Breast epithelium (tissue), 4 donors: Measurements from ENCODE around the gene ITGB4. TPM values are rescaled to one million over a fixed set of nuclear protein-coding genes. Genes with fewer than 3 reads are reported as not detected.

Experiments used
- DNase-seq, 2 donors: peaks; one replicate each; pipeline ENCODE4 v3.0.0-alpha.2; 2019; ENCODE audit warnings: low spot score in 2 of 2
- H3K27ac ChIP-seq, 2 donors: fragments of 200-600 bp; sonication (generic) in 1 of 2; one replicate each; pipeline ENCODE4 v1.5.1; 2016 to 2019; ENCODE audit warnings: mild to moderate bottlenecking in 1 of 2
- H3K27me3 ChIP-seq, 2 donors: fragments of 200-600 bp; sonication (generic) in 1 of 2; one replicate each; pipeline versions ENCODE4 v1.5.1 to v1.6.0; 2017 to 2019; ENCODE audit warnings: control low read depth in 1 of 2, mild to moderate bottlenecking in 1 of 2
- H3K36me3 ChIP-seq: fragments of 200-600 bp; one replicate; pipeline ENCODE4 v1.5.1; 2019
- H3K4me1 ChIP-seq, 2 donors: fragments of 200-600 bp; sonication (generic); one replicate each; pipeline ENCODE4 v1.5.1; 2016 to 2019; ENCODE audit warnings: control low read depth in 1 of 2
- H3K4me3 ChIP-seq, 3 donors: fragments of 200-600 bp; sonication (generic); 1 replicate in 2 of 3; 2 replicates in 1 of 3; pipeline ENCODE4 v1.5.1; 2016 to 2019; ENCODE audit warnings: mild to moderate bottlenecking in 3 of 3, moderate library complexity in 2 of 3
- H3K9me3 ChIP-seq, 2 donors: fragments of 200-600 bp; sonication (generic) in 1 of 2; one replicate each; pipeline ENCODE4 v1.5.1; 2016 to 2019; ENCODE audit warnings: control low read depth in 1 of 2
- POLR2A ChIP-seq: fragments of 450-650 bp; IDR thresholded peaks from one replicate; pipeline ENCODE4 v1.6.1; 2016; ENCODE audit warnings: antibody characterized with exemption, mild to moderate bottlenecking, moderate library complexity
- POLR2AphosphoS5 ChIP-seq, 3 donors: sonication (generic); formaldehyde crosslinking; IDR thresholded peaks; one replicate each; pipeline ENCODE4 v1.6.1; 2017; ENCODE audit warnings: antibody characterized with exemption in 3 of 3
- intact Hi-C: fragments of 100-400 bp; cut with DNase I; formaldehyde crosslinking; loops from one replicate; pipeline ENCODE4 v1.15.1; 2023; ENCODE audit warnings: low total_unique reads
- total RNA-seq, 3 donors: library from RNA; depleted of rRNA; stranded (reverse); fragments of >200 nt; gene quantifications; one replicate each; pipeline ENCODE4 v1.1.0, GENCODE V29; 2016
- TF ChIP-seq, protein P1 (sequence below), 3 donors: fragments of 450-650 bp; IDR thresholded peaks; one replicate each; pipeline ENCODE4 v1.5.1; 2016 to 2017; ENCODE audit warnings: antibody characterized with exemption in 3 of 3, mild to moderate bottlenecking in 3 of 3, moderate library complexity in 3 of 3

Gene ITGB4
- total RNA-seq, 3 donors from 2014 or later: 9.8 to 125 (median 67.2) TPM

DNA sequence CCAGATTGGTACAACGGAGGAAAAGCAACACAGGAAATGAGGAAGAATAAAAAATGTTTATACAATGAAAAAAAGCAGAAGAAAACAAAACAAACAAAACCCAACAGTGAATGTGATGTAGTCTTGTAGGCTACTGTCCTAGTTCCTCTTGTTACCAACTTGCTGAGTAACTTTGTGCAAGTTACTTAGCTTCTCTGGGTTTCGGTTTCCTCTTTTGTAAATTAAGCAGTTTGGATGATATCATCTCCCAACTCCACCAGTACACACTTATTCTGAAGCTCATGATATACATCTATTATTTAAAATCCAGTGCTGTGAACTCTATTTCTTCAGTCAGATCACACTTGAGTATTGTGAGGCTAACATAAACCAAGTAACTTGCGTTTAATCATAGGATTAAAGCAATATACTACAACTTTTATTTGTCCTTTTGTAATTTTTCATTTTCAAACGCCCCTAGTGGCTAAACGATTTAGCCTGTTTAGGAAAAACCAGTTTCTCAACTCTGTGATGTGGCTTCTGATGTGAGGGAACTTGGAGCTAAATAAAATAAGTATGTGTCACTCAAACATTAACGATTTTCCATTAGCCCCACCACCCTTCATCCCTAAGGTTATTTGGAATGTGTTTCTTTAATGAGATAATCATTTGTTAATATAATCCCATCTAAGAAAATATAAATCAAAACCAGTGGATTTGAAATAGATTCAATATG is 62.0 kb downstream of the ITGB4 start:
- Histone ChIP-seq H3K9me3 (no peaks in the 10 kb centered on the region), H3K27ac (peak overlapping the region; percentile 99 to 100), H3K36me3 (no peaks in the 10 kb centered on the region), H3K27me3 (no peaks in the 10 kb centered on the region), H3K4me3 (peak overlapping the region; percentile 1 to 77 (median 1)), H3K4me1 (peaks cover 3 to 13% of the 10 kb centered on the region in 2 donors)
- no peak for DNase-seq
- intact Hi-C loops: loop anchor here (10.0 kb wide), 1 partner anchor 62 kb away; the partner anchor contains the start of gene UNC13D
- TF ChIP-seq POLR2AphosphoS5 (IDR thresholded peaks at IDR 0.05): peak in 2 of 3 donors; percentile 11 to 61
- no peak for TF ChIP-seq POLR2A
- TF ChIP-seq, protein P1, sequence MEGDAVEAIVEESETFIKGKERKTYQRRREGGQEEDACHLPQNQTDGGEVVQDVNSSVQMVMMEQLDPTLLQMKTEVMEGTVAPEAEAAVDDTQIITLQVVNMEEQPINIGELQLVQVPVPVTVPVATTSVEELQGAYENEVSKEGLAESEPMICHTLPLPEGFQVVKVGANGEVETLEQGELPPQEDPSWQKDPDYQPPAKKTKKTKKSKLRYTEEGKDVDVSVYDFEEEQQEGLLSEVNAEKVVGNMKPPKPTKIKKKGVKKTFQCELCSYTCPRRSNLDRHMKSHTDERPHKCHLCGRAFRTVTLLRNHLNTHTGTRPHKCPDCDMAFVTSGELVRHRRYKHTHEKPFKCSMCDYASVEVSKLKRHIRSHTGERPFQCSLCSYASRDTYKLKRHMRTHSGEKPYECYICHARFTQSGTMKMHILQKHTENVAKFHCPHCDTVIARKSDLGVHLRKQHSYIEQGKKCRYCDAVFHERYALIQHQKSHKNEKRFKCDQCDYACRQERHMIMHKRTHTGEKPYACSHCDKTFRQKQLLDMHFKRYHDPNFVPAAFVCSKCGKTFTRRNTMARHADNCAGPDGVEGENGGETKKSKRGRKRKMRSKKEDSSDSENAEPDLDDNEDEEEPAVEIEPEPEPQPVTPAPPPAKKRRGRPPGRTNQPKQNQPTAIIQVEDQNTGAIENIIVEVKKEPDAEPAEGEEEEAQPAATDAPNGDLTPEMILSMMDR (IDR thresholded peaks at IDR 0.05): peak; percentile 92 to 95 (median 93)

DNA sequence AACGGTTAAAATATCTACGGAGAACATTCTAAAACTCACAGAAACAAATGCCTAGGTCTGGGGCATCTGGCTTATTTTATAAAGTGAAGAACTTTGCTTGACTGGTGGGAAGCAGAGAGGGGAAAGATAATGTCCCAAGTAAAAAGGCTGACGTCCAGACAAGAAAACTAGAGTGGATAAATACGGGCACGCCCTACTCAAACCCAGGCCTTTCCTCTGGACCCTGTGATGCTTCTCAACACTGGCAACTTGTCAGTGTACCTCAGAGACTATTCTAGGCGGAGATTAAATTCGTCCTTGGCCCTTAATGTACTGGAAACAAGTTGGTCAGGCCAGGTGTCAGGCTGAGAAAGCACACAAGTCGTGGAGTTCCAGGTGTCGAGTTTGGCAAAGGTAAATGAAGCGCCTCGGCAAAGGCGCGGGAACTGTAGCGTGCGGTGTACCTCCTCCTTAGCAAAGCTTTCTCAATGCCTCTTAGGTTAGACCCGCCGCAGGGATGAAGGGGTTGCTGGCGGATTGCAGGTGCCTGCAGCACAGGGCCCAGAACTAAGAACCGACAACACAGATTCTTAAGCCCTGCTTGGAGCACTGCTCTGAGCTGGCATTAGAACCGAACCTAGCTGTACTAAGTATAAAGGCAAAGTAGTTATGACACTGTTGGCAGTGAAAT is 62.7 kb downstream of the ITGB4 start:
- H3K4me1 ChIP-seq: peaks cover 3 to 13% of the 10 kb centered on the region in 2 donors
- H3K27ac ChIP-seq: peak overlapping the region; percentile 99 to 100
- no peaks in the 10 kb centered on the region for H3K9me3 ChIP-seq
- intact Hi-C loops: loop anchor here (10.0 kb wide), 1 partner anchor 61 kb away; the partner anchor contains the start of gene UNC13D
- peak overlapping the region; percentile 71 to 81 (median 77) for H3K4me3 ChIP-seq
- no peaks in the 10 kb centered on the region for H3K36me3 ChIP-seq
- DNase-seq: peak in 1 of 2 donors; percentile 59
- no peaks in the 10 kb centered on the region for H3K27me3 ChIP-seq
- TF ChIP-seq, protein P1 (IDR thresholded peaks at IDR 0.05): no peak
- TF ChIP-seq POLR2AphosphoS5 (IDR thresholded peaks at IDR 0.05) (no peak), POLR2A (no peak)

DNA sequence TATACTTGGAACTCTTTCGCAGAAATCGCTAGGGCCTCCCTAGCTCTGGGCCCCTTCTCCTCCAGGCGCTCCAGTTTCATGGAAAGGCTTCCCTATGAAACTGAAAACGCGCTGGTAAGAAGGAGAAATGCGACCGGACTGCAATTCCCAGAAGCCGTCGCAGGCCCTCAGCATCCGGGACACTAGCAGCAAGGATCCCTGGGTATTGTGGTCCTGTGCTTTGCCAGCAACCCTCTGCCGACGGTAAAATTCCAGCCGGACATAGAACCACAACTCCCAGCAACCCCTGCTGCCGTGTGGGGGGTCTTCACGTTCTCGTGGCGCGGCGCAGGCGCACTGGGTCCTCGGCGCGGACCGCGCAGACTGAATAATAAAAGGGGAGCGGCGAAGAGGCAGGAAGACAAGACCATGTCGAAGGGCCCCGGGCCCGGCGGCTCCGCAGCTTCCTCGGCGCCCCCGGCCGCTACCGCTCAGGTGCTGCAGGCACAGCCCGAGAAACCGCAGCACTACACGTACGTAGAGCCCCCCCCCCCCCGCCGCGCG is 63.3 kb downstream of the ITGB4 start, which contains the start of gene UNK:
Gene UNK (plus strand): TSS at position 334 of the 543 bp plus-strand sequence. CDS start 75 bp downstream, at position 409.
- TF ChIP-seq, protein P1 (IDR thresholded peaks at IDR 0.05): peak in 2 of 3 donors; percentile 21 to 34
- peak; percentile 52 for TF ChIP-seq POLR2A
- peak; percentile 37 to 90 (median 56) for TF ChIP-seq POLR2AphosphoS5 (IDR thresholded peaks at IDR 0.05)
- intact Hi-C loops: loop anchor here (10.0 kb wide), 1 partner anchor 60 kb away; the partner anchor contains the start of gene UNC13D
- Histone ChIP-seq H3K36me3 (no peaks in the 10 kb centered on the region), H3K4me3 (peak within 1 kb of the TSS; percentile 71 to 81 (median 77)), H3K27ac (peak within 1 kb of the TSS; percentile 99 to 100), H3K4me1 (peaks cover 3 to 13% of the 10 kb centered on the region in 2 donors), H3K27me3 (no peaks in the 10 kb centered on the region), H3K9me3 (no peaks in the 10 kb centered on the region)
- peak; percentile 97 to 98 for DNase-seq

GRCh38 chr17:75785016-75785890 is 64.0 kb downstream of the ITGB4 start:
- TF ChIP-seq, protein P1 (IDR thresholded peaks at IDR 0.05): peak in 1 of 3 donors; percentile 1
- TF ChIP-seq POLR2A (no peak), POLR2AphosphoS5 (IDR thresholded peaks at IDR 0.05) (peak; percentile 96 to 98 (median 96))
- no peaks in the 10 kb centered on the region for H3K36me3 ChIP-seq
- intact Hi-C loops: loop anchor here (10.0 kb wide), 1 partner anchor 60 kb away; the partner anchor contains the start of gene UNC13D

More at GRCh38 chr17:75785016-75785890, 64.0 kb downstream of the ITGB4 start:
- peak overlapping the region; percentile 71 to 81 (median 77) for H3K4me3 ChIP-seq
- H3K27ac ChIP-seq: peak overlapping the region; percentile 99 to 100
- peak; percentile 91 to 92 for DNase-seq
- H3K27me3 ChIP-seq: no peaks in the 10 kb centered on the region
- H3K4me1 ChIP-seq: peaks cover 3 to 10% of the 10 kb centered on the region in 2 donors
- H3K9me3 ChIP-seq: no peaks in the 10 kb centered on the region
